CD4-positive, alpha-beta T cell (primary cell): ENCODE measurements around the gene NLK. TPM values are rescaled to one million over a fixed set of nuclear protein-coding genes. Genes with fewer than 3 reads are reported as not detected.

Source experiments
- ATAC-seq: fragments of 200-7000 bp; cut with Tn5 transposase; one replicate; pipeline ENCODE4 v1.10.0; 2022; ENCODE audit warnings: mild to moderate bottlenecking; ENCODE audit not compliant: poor library complexity
- CTCF ChIA-PET: fragments of 350-600 bp; sonication (Branson Sonifier 250); formaldehyde crosslinking; loops from one replicate; lab custom pipeline; 2021; ENCODE audit warnings: antibody characterized with exemption, inconsistent platforms; lab: Charles Lee
- POLR2A ChIA-PET: fragments of 350-600 bp; sonication (Branson Sonifier 250); formaldehyde crosslinking; loops from one replicate; lab custom pipeline; 2021; ENCODE audit warnings: antibody characterized with exemption, inconsistent platforms; lab: Charles Lee
- DNase-seq, 14 experiments: peaks; one replicate each; pipeline ENCODE4 v3.0.0-alpha.2; 2013 to 2020; ENCODE audit warnings: mixed read lengths in 2 of 14
- H3K27ac ChIP-seq, 2 donors: one replicate each; pipeline versions ENCODE4 v1.5.1 to v1.7.0; 2013; ENCODE audit warnings: low read length in 2 of 2, low read depth in 1 of 2, mild to moderate bottlenecking in 1 of 2
- H3K27me3 ChIP-seq, 2 experiments: 1 replicate in 1 of 2; 2 replicates in 1 of 2; pipeline versions ENCODE4 v1.6.1 to v1.7.0; 2013; ENCODE audit warnings: low read length in 2 of 2, control low read depth in 1 of 2, mild to moderate bottlenecking in 1 of 2, moderate library complexity in 1 of 2; ENCODE audit not compliant: insufficient read depth in 2 of 2, control insufficient read depth in 1 of 2
- H3K36me3 ChIP-seq: one replicate; pipeline ENCODE4 v1.6.1; 2013; ENCODE audit warnings: low read length, control low read depth; ENCODE audit not compliant: insufficient read depth
- H3K4me1 ChIP-seq: one replicate; pipeline ENCODE4 v1.6.1; 2013; ENCODE audit warnings: low read length, control low read depth; ENCODE audit not compliant: insufficient read depth
- H3K4me3 ChIP-seq: one replicate; pipeline ENCODE4 v1.5.1; 2013; ENCODE audit warnings: mild to moderate bottlenecking, low read length, moderate library complexity
- H3K9me3 ChIP-seq, 2 experiments: 1 replicate in 1 of 2; 2 replicates in 1 of 2; pipeline versions ENCODE4 v1.6.1 to v1.7.0; 2013; ENCODE audit warnings: low read length in 2 of 2, mild to moderate bottlenecking in 2 of 2, control low read depth in 1 of 2, moderate library complexity in 1 of 2; ENCODE audit not compliant: control insufficient read depth in 1 of 2, insufficient read depth in 1 of 2
- H3K27ac Mint-ChIP-seq: one replicate; pipeline ENCODE4 v1.8.0; 2020; ENCODE audit warnings: mixed read lengths
- H3K27me3 Mint-ChIP-seq: one replicate; pipeline ENCODE4 v1.8.0; 2021; ENCODE audit warnings: mixed read lengths
- H3K36me3 Mint-ChIP-seq: one replicate; pipeline ENCODE4 v1.8.0; 2021; ENCODE audit warnings: low read depth, mixed read lengths
- H3K4me1 Mint-ChIP-seq: one replicate; pipeline ENCODE4 v1.8.0; 2021; ENCODE audit warnings: low read depth, mixed read lengths
- H3K4me3 Mint-ChIP-seq: one replicate; pipeline ENCODE4 v1.8.0; 2020; ENCODE audit warnings: mild to moderate bottlenecking, mixed read lengths
- H3K9me3 Mint-ChIP-seq: one replicate; pipeline ENCODE4 v1.8.0; 2020; ENCODE audit warnings: mixed read lengths
- intact Hi-C, 2 experiments: fragments of 100-400 bp; cut with DNase I in 1 of 2; cut with micrococcal nuclease in 1 of 2; formaldehyde crosslinking; loops; one replicate each; pipeline versions ENCODE4 v1.15.1 to v1.9.0; 2023 to 2025; cut with DNase I, micrococcal nuclease
- total RNA-seq, 174 experiments: library from RNA in 2 of 174; stranded (reverse) in 2 of 174; gene quantifications; one replicate each; pipeline ENCODE4 v1.2.3 and lab custom pipeline; 2021 to 2026
- TF ChIP-seq, protein P1 (sequence below): fragments of 200-600 bp; IDR thresholded peaks from one replicate; pipeline ENCODE4 v1.8.0; 2022; ENCODE audit warnings: antibody characterized with exemption, mild to moderate bottlenecking

NLK gene
- total RNA-seq, 2 experiments from 2014 or later = 6.8 to 7.7 TPM

GRCh38 chr17:28216052-28216451, 173.6 kb downstream of the NLK start:
- no peak overlapping the region for H3K27ac ChIP-seq
- Mint-ChIP-seq H3K4me1 (no peaks in the 10 kb centered on the region), H3K27me3 (peaks cover 4% of the 10 kb centered on the region), H3K27ac (no peak overlapping the region), H3K36me3 (no peaks in the 10 kb centered on the region), H3K4me3 (no peak overlapping the region), H3K9me3 (no peaks in the 10 kb centered on the region)
- H3K4me3 ChIP-seq = no peak overlapping the region
- intact Hi-C loops = no loop called here
- no peak for DNase-seq
- no peak for ATAC-seq
- no peaks in the 10 kb centered on the region for H3K36me3 ChIP-seq
- ChIA-PET POLR2A (no interaction called here), CTCF (no interaction called here)
- peaks cover 0 to 9% of the 10 kb centered on the region in 2 experiments for H3K9me3 ChIP-seq
- TF ChIP-seq, protein P1, sequence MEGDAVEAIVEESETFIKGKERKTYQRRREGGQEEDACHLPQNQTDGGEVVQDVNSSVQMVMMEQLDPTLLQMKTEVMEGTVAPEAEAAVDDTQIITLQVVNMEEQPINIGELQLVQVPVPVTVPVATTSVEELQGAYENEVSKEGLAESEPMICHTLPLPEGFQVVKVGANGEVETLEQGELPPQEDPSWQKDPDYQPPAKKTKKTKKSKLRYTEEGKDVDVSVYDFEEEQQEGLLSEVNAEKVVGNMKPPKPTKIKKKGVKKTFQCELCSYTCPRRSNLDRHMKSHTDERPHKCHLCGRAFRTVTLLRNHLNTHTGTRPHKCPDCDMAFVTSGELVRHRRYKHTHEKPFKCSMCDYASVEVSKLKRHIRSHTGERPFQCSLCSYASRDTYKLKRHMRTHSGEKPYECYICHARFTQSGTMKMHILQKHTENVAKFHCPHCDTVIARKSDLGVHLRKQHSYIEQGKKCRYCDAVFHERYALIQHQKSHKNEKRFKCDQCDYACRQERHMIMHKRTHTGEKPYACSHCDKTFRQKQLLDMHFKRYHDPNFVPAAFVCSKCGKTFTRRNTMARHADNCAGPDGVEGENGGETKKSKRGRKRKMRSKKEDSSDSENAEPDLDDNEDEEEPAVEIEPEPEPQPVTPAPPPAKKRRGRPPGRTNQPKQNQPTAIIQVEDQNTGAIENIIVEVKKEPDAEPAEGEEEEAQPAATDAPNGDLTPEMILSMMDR = no peak
- H3K27me3 ChIP-seq = no peaks in the 10 kb centered on the region
- no peaks in the 10 kb centered on the region for H3K4me1 ChIP-seq

DNA sequence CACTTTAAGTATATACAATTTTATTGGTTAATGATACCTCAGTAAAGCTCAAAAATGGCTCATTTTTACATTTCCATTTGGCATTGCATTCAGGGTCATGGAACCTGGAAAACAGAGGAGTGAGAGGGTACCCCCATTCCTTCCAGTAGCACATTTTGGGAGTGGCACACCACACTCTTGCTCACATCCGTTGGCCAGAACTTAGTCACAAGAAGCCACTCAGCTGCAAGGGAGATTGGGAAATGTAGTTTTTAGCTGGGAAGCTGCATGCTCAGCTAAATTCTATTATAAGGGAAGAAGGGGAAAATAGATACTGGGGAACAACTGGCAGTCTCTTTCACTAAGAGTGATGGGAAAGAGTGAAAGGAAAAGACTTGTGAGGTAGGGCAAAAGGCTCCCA, 174.1 kb downstream of the NLK start:
- CTCF ChIA-PET = no interaction called here
- no peak for ATAC-seq
- DNase-seq = peak in 1 of 14 experiments; percentile 5

GRCh38 chr17:28219771-28220170, 177.3 kb downstream of the NLK start:
- H3K27me3 Mint-ChIP-seq = no peaks in the 10 kb centered on the region
- Histone ChIP-seq H3K27ac (no peak overlapping the region), H3K4me3 (no peak overlapping the region), H3K27me3 (no peaks in the 10 kb centered on the region), H3K4me1 (no peaks in the 10 kb centered on the region), H3K9me3 (peaks cover 0 to 6% of the 10 kb centered on the region in 2 experiments), H3K36me3 (no peaks in the 10 kb centered on the region)
- H3K9me3 Mint-ChIP-seq = no peaks in the 10 kb centered on the region
- H3K36me3 Mint-ChIP-seq = no peaks in the 10 kb centered on the region
- H3K27ac Mint-ChIP-seq = no peak overlapping the region
- H3K4me1 Mint-ChIP-seq = no peaks in the 10 kb centered on the region
- ChIA-PET CTCF (interaction anchor here (1.0 kb wide), 1 partner anchor 14 kb away, joined by 4 read pairs; no protein-coding TSS in a partner anchor), POLR2A (interaction anchor here (0.6 kb wide), 1 partner anchor 1556 kb away, joined by 4 read pairs; no protein-coding TSS in a partner anchor)
- intact Hi-C loops = no loop called here
- TF ChIP-seq, protein P1 = no peak
- DNase-seq (no peak), ATAC-seq (no peak)
- no peak overlapping the region for H3K4me3 Mint-ChIP-seq

More for the DNA sequence above, 174.1 kb downstream of the NLK start:
- peaks cover 0 to 9% of the 10 kb centered on the region in 2 experiments for H3K9me3 ChIP-seq
- H3K27ac ChIP-seq = no peak overlapping the region
- no peak overlapping the region for H3K27ac Mint-ChIP-seq
- no peaks in the 10 kb centered on the region for H3K36me3 Mint-ChIP-seq
- H3K4me1 Mint-ChIP-seq = no peaks in the 10 kb centered on the region
- no peak overlapping the region for H3K4me3 ChIP-seq
- no peaks in the 10 kb centered on the region for H3K4me1 ChIP-seq
- intact Hi-C loops = no loop called here
- no peaks in the 10 kb centered on the region for H3K36me3 ChIP-seq
- H3K27me3 Mint-ChIP-seq = peaks cover 4% of the 10 kb centered on the region
- H3K4me3 Mint-ChIP-seq = no peak overlapping the region
- no peaks in the 10 kb centered on the region for H3K9me3 Mint-ChIP-seq
- TF ChIP-seq, protein P1 = no peak
- no peaks in the 10 kb centered on the region for H3K27me3 ChIP-seq
- POLR2A ChIA-PET = no interaction called here
